Measurements from ENCODE around the gene EPHA8.

DNA sequence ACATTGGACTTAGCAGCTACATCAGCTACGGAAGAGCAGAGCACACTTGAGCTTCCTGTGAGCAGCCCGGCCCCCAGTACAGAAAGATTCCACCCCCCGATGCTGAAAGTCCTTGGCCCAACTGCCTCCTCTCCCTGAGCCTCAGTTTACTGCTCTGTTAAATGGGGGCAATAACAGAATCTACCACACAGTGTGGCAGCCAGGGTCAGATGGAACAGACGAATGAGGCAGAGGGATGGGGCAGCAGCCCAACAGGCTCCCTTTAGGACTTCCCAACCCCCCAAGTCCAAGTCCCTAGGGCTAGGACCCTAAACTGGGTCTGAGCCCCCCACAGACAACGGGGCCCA lies 50.3 kb downstream of the EPHA8 start:
- TF ChIP-seq, protein P1, sequence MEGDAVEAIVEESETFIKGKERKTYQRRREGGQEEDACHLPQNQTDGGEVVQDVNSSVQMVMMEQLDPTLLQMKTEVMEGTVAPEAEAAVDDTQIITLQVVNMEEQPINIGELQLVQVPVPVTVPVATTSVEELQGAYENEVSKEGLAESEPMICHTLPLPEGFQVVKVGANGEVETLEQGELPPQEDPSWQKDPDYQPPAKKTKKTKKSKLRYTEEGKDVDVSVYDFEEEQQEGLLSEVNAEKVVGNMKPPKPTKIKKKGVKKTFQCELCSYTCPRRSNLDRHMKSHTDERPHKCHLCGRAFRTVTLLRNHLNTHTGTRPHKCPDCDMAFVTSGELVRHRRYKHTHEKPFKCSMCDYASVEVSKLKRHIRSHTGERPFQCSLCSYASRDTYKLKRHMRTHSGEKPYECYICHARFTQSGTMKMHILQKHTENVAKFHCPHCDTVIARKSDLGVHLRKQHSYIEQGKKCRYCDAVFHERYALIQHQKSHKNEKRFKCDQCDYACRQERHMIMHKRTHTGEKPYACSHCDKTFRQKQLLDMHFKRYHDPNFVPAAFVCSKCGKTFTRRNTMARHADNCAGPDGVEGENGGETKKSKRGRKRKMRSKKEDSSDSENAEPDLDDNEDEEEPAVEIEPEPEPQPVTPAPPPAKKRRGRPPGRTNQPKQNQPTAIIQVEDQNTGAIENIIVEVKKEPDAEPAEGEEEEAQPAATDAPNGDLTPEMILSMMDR (IDR thresholded peaks at IDR 0.05) = no peak
- TF ChIP-seq EZH2 (IDR thresholded peaks at IDR 0.05; ENCODE audit: borderline replicate concordance, insufficient read depth, low read depth, low read length, poor library complexity, severe bottlenecking) = no peak
